Esophagus muscularis mucosa (tissue), 4 donors: ENCODE measurements around the gene FAM110D. TPM values are rescaled to one million over a fixed set of nuclear protein-coding genes. Genes with fewer than 3 reads are reported as not detected.

Experiments
- DNase-seq: peaks from one replicate; pipeline ENCODE4 v3.0.0-alpha.2; 2017; ENCODE audit errors: extremely low spot score
- H3K27ac ChIP-seq, 4 donors: fragments of 200-600 bp; sonication (generic); replicated peaks in 1 of 4; 1 replicate in 3 of 4; 2 replicates in 1 of 4; pipeline ENCODE4 v1.5.1; 2016 to 2019; ENCODE audit warnings: mild to moderate bottlenecking in 1 of 4
- H3K27me3 ChIP-seq, 4 donors: fragments of 200-600 bp; sonication (generic); one replicate each; pipeline versions ENCODE4 v1.5.1 to v1.6.0; 2016 to 2019
- H3K36me3 ChIP-seq, 4 donors: fragments of 200-600 bp; sonication (generic); one replicate each; pipeline ENCODE4 v1.5.1; 2016 to 2019
- H3K4me1 ChIP-seq, 4 donors: fragments of 200-600 bp; sonication (generic); one replicate each; pipeline ENCODE4 v1.5.1; 2016 to 2019
- H3K4me3 ChIP-seq, 4 donors: fragments of 200-600 bp; sonication (generic); 1 replicate in 2 of 4; 2 replicates in 2 of 4; pipeline ENCODE4 v1.5.1; 2016 to 2019; ENCODE audit warnings: mild to moderate bottlenecking in 4 of 4, moderate library complexity in 1 of 4
- H3K9me3 ChIP-seq, 4 donors: fragments of 200-600 bp; sonication (generic); 1 replicate in 3 of 4; 2 replicates in 1 of 4; pipeline ENCODE4 v1.5.1; 2016 to 2019
- EP300 ChIP-seq: sonication (generic); formaldehyde crosslinking; IDR thresholded peaks from one replicate; pipeline ENCODE4 v1.6.1; 2017; ENCODE audit warnings: antibody characterized with exemption
- POLR2A ChIP-seq: fragments of 450-650 bp; IDR thresholded peaks from one replicate; pipeline ENCODE4 v1.6.1; 2017; ENCODE audit warnings: antibody characterized with exemption, moderate library complexity, mild to moderate bottlenecking, low read depth
- POLR2AphosphoS5 ChIP-seq, 2 donors: sonication (generic); formaldehyde crosslinking; IDR thresholded peaks; one replicate each; pipeline ENCODE4 v1.6.1; 2017; ENCODE audit warnings: antibody characterized with exemption in 2 of 2
- WGBS: methylation state at CpG from one replicate; pipeline ENCODE4 v1.1.5; 2018; 5-methylcytosine and 5-hydroxymethylcytosine counted together
- intact Hi-C: fragments of 100-400 bp; cut with DNase I; formaldehyde crosslinking; loops from one replicate; pipeline ENCODE4 v1.15.1; 2023
- total RNA-seq, 4 donors: library from RNA; depleted of rRNA; stranded (reverse); fragments of >200 nt; gene quantifications; one replicate each; pipeline versions ENCODE4 v1.1.0 to v1.2.1, GENCODE V29; 2016
- TF ChIP-seq, protein P1 (sequence below), 3 experiments: fragments of 200-600 bp in 2 of 3; fragments of 450-650 bp in 1 of 3; sonication (generic) in 2 of 3; IDR thresholded peaks; one replicate each; pipeline ENCODE4 v1.5.1; 2017 to 2019; ENCODE audit warnings: antibody characterized with exemption in 3 of 3, mild to moderate bottlenecking in 2 of 3, moderate library complexity in 1 of 3

FAM110D gene
- total RNA-seq, 4 donors from 2014 or later, result 2.9 to 17.9 (median 11.6) TPM

DNA sequence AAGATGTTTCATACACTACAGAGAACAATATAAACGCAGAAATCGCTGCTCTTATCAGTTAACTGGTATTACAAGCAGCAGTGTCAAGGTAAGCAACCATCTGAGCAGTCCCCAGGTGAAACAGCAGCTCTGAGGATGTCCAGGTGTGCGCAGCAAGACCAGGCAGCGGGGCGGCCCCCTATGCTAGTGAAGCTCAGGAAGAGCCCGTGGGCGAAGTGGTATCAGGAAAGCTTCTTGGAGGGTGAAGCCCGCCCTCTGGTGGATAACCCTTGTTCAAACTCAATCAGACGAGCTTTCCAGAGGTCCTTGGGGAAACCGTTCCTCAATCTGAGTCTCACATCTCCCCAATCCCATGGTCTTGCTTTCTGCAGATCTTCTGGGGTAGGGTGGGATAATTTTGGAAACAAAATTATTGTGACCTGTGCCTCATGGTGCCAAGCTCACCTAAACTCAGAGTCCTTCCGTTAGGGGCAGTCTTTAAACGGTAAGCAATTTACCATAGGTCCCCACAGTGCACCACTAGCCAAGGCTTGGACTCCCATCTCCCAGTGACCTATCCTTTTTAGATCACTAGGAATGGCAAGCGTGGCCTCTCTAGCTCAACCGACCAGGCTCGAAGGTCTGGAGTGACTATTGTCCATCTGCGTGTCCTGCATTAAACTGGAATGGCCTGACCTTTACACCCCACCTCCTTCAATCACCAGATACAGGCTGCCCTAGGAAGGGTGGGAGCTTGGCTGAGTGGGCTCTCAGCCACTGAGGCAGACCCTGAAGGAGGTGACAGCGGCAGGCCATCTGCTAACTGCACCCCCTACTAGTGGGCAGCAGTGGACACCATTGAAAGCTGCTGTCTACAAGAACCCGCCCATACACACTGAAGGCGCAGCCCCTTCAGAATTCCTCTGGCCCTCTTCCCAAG lies 13.6 kb upstream of the FAM110D start:
- peaks cover 2 to 10% (median 6%) of the 10 kb centered on the region in 4 donors for H3K4me1 ChIP-seq
- no peak overlapping the region for H3K4me3 ChIP-seq
- peak; percentile 93 for DNase-seq
- H3K9me3 ChIP-seq, result no peaks in the 10 kb centered on the region
- H3K36me3 ChIP-seq, result no peaks in the 10 kb centered on the region
- WGBS, result 23% methylated on average over 10 of the region's 19 CpGs
- intact Hi-C loops, result loop anchor here (2.0 kb wide), 2 partner anchors 40 to 108 kb away; no protein-coding TSS in a partner anchor
- TF ChIP-seq POLR2AphosphoS5 (IDR thresholded peaks at IDR 0.05) (peak in 1 of 2 donors; percentile 8), EP300 (no peak), POLR2A (no peak)
- TF ChIP-seq, protein P1, sequence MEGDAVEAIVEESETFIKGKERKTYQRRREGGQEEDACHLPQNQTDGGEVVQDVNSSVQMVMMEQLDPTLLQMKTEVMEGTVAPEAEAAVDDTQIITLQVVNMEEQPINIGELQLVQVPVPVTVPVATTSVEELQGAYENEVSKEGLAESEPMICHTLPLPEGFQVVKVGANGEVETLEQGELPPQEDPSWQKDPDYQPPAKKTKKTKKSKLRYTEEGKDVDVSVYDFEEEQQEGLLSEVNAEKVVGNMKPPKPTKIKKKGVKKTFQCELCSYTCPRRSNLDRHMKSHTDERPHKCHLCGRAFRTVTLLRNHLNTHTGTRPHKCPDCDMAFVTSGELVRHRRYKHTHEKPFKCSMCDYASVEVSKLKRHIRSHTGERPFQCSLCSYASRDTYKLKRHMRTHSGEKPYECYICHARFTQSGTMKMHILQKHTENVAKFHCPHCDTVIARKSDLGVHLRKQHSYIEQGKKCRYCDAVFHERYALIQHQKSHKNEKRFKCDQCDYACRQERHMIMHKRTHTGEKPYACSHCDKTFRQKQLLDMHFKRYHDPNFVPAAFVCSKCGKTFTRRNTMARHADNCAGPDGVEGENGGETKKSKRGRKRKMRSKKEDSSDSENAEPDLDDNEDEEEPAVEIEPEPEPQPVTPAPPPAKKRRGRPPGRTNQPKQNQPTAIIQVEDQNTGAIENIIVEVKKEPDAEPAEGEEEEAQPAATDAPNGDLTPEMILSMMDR (IDR thresholded peaks at IDR 0.05), result peak; percentile 74 to 79 (median 78)
- peaks cover 0 to 23% (median 0%) of the 10 kb centered on the region in 4 donors for H3K27me3 ChIP-seq
- no peak overlapping the region for H3K27ac ChIP-seq

DNA sequence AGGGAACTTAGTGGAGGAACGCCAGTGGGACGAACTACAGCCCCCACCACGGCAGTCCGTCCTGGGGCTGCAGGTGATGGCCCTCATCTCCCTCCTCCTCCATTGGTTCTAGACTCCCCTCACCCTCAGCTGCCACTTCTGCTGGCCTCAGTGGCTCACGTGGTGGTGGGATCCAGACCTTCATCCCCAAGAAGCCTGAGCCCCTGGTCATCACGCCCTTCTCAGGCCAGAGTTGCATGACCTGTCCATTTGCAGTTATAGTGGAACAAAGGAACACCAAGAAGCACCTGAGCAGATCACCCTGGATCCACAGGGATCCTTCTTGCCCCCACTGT lies 13.0 kb upstream of the FAM110D start:
- H3K27me3 ChIP-seq, result peaks cover 0 to 26% (median 0%) of the 10 kb centered on the region in 4 donors
- 44% methylated on average over 5 of the region's 6 CpGs for WGBS
- H3K27ac ChIP-seq, result no peak overlapping the region
- TF ChIP-seq POLR2AphosphoS5 (IDR thresholded peaks at IDR 0.05) (no peak), POLR2A (no peak), EP300 (no peak)
- TF ChIP-seq, protein P1 (IDR thresholded peaks at IDR 0.05), result no peak
- DNase-seq, result peak; percentile 79
- no peaks in the 10 kb centered on the region for H3K9me3 ChIP-seq
- no peak overlapping the region for H3K4me3 ChIP-seq
- H3K4me1 ChIP-seq, result peaks cover 2 to 10% (median 6%) of the 10 kb centered on the region in 4 donors
- H3K36me3 ChIP-seq, result no peaks in the 10 kb centered on the region
- intact Hi-C loops, result loop anchor here (2.0 kb wide), 2 partner anchors 41 to 109 kb away; no protein-coding TSS in a partner anchor

DNA sequence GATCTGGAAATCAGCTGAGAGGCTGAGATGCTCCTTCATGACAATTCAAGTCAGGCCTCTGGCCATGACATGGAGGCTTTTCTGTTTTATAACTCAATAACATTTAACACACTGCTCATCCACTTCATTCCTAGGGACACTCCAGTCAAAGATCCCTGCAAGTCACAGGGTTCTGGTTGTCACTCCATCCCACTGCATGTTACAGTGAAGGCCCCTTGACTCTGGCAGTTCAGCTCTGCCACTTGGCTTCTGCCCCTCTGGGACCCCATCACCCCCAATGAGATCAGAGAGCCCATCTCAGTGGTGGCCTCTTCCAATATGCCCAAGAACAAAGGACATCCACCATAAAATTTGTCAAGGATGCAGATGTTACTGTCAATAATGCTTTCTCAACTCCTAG lies 10.0 kb upstream of the FAM110D start:
- TF ChIP-seq POLR2AphosphoS5 (IDR thresholded peaks at IDR 0.05) (no peak), POLR2A (no peak), EP300 (no peak)
- TF ChIP-seq, protein P1 (IDR thresholded peaks at IDR 0.05), result no peak
- DNase-seq, result no peak
- Histone ChIP-seq H3K36me3 (no peaks in the 10 kb centered on the region), H3K4me1 (peaks cover 2 to 10% (median 6%) of the 10 kb centered on the region in 4 donors), H3K9me3 (no peaks in the 10 kb centered on the region), H3K27ac (no peak overlapping the region), H3K27me3 (peaks cover 0 to 26% (median 0%) of the 10 kb centered on the region in 4 donors), H3K4me3 (no peak overlapping the region)
- intact Hi-C loops, result no loop called here

- intact Hi-C loops, result no loop called here
- H3K4me3 ChIP-seq, result no peak overlapping the region
- 50% methylated on average over 5 of the region's 5 CpGs for WGBS
- no peak for DNase-seq
- no peaks in the 10 kb centered on the region for H3K9me3 ChIP-seq
- peaks cover 0 to 24% (median 0%) of the 10 kb centered on the region in 4 donors for H3K4me1 ChIP-seq
- TF ChIP-seq, protein P1 (IDR thresholded peaks at IDR 0.05), result no peak
- TF ChIP-seq POLR2A (no peak), EP300 (no peak), POLR2AphosphoS5 (IDR thresholded peaks at IDR 0.05) (no peak)
- H3K27ac ChIP-seq, result no peak overlapping the region
- H3K27me3 ChIP-seq, result peaks cover 0 to 49% (median 2%) of the 10 kb centered on the region in 4 donors
- no peaks in the 10 kb centered on the region for H3K36me3 ChIP-seq
Observed at GRCh38 chr1:26153966-26154532, 4.8 kb upstream of the FAM110D start.
